A549 treated with dexamethasone at 1 μM for 4 hours (cell line): Measurements from ENCODE around the gene FADS3. TPM values are rescaled to one million over a fixed set of nuclear protein-coding genes. Genes with fewer than 3 reads are reported as not detected.

ENCODE experiments used
- total RNA-seq: library from RNA; stranded (reverse); fragments of 200-300 nt; extraction: Qiagen RNA extraction; gene quantifications from 5 replicates; pipeline ENCODE4 v1.2.3, GENCODE V29; 2022

FADS3 gene
- 55.7 to 91.5 TPM (median 78.5 TPM) in 5 replicates for total RNA-seq

DNA sequence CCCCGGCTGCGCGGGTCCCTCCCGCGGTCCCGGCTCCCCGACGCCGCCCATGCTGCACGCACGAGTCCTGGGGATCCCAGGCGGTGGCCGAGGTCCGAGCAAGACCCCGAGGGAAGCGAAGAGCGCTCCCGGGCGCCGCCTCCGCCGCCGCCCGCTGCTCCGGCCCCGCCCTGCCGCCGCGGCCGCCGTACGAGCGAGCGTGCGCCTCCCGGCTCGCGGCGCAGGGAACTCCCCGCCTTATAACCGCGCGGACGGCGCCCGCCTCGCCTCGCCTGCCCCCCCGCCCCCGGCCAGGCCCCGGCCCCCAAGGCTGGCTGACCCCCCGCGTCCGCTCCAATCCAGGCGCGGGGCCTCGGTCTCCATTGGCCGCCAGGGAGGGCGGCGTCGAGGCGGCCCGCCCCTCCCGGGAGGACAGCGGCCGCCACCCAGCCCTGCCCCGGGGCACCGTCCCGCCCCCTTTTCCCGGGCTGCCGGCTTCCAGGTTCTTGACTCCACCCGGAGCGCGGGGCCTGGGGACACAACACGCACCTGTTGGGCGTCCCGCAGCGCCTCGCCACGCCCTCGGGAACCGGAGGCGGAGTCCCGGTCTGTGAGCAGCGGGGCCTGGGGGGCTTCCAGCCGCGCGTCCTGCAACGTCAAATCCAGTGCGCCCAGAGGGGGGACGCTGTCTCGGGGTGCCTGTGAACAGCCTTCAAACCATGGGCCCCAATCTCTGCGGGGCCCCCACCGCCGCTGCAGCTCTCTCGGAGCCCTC is at the start of gene FADS3:
Gene FADS3, minus strand, starts transcription at position 215 of the 754 bp plus-strand sequence. Its CDS starts 164 bp downstream, at position 51.

DNA sequence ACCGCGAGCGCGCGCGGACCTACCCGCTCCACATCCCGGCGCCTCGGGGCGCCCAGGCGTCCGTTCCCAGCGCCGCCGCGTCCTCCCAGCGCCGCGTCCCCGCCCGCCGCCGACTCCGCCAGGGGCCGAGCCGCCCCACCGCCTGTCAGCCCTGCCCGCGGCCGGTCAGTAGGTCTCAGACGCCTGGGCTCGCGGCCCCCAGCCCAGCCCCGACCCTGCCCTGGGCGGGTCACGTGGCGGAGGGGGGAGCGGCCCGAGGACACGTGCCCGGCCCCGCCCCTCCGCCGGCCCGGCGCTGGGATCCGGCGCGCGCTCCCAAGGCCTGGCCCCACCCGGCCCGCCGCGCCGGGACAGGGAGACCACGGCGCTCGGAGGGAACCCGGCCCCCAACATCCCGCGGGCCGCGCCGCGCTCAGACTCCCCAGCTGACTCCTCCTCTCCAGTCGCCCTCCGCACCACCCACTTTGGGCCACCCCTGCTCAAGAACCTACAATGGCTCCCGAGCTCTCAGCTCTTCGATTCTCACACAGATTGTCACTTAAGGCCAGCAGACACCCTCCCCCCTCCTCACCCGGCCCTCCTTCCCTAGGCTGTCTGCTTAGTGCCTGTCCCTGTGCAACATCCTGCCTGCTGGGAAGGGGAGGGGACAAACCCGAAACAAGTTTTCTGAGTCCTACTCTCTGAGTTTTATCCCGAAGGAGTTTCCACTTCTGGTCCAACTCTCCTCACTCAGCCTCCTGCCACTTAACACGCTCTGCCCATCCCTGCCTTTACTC is 26.2 kb upstream of the FADS3 start, which contains the start of gene RAB3IL1:
Gene RAB3IL1, minus strand, starts transcription at position 233 of the 776 bp plus-strand sequence. Its CDS starts 199 bp downstream, at position 34.

GRCh38 chr11:61827571-61828378 is 63.6 kb downstream of the FADS3 start, which contains the start of gene FADS2:
TSS of gene FADS2 (plus strand) at chr11:61828300. CDS start at chr11:61828391, 91 bp downstream.

Other genes with a start within 250 kb of the FADS3 start
- 4.6 to 8.6 TPM (median 7.7 TPM) in 5 replicates for gene DAGLA, start 211.2 kb downstream of the FADS3 start, total RNA-seq
- gene MYRF, start 138.9 kb downstream of the FADS3 start, total RNA-seq = 12.7 to 21.6 TPM (median 18.9 TPM) in 5 replicates
- gene TMEM258, start 98.9 kb downstream of the FADS3 start, total RNA-seq = 170 to 298 TPM (median 191 TPM) in 5 replicates
- 91.0 to 106 TPM (median 96.1 TPM) in 5 replicates for gene FEN1, start 98.6 kb downstream of the FADS3 start, total RNA-seq
- 179 to 276 TPM (median 220 TPM) in 5 replicates for gene FADS1, start 74.5 kb downstream of the FADS3 start, total RNA-seq
- gene FADS2, start 63.2 kb downstream of the FADS3 start, total RNA-seq = 329 to 455 TPM (median 388 TPM) in 5 replicates
- gene RAB3IL1, start 26.0 kb upstream of the FADS3 start, total RNA-seq = 17.7 to 26.3 TPM (median 21.6 TPM) in 5 replicates
- 1.3 to 5.6 TPM (median 1.6 TPM) in 5 replicates for gene BEST1, start 58.8 kb upstream of the FADS3 start, total RNA-seq
- 12,177 to 22,454 TPM (median 20,238 TPM) in 5 replicates for gene FTH1, start 76.1 kb upstream of the FADS3 start, total RNA-seq
- 42.4 to 64.7 TPM (median 60.5 TPM) in 5 replicates for gene INCENP, start 232.5 kb upstream of the FADS3 start, total RNA-seq